ENCODE measurements around the gene UXT. TPM values are rescaled to one million over a fixed set of nuclear protein-coding genes. Genes with fewer than 3 reads are reported as not detected.
A peak's percentile ranks its signal among the peaks of the same experiment; 100 is the strongest.
"Not testable (repeated sequence)": the region's sequence is repeated elsewhere in the genome, so short reads cannot be mapped to it uniquely, and the experiment has no call there.

Gene UXT
- polyA plus RNA-seq, 3 donors: 134 to 213 (median 174) TPM

GRCh38 chrX:47605024-47605423 lies 54.0 kb downstream of the UXT start:
- Histone ChIP-seq H2AFZ (ENCODE audit: insufficient read depth, low read depth, low read length, poor library complexity, severe bottlenecking) (no peak overlapping the region), H3K9ac (ENCODE audit: insufficient read depth, low read length, poor library complexity, severe bottlenecking) (no peak overlapping the region), H3K27ac (ENCODE audit: low read depth in 1 of 2, low read length in 2 of 2) (no peak overlapping the region), H3K9me3 (replicated peaks in 1 of 2; ENCODE audit: control insufficient read depth in 1 of 2, insufficient read depth in 1 of 2, low read length in 2 of 2) (peaks cover 0 to 4% of the 10 kb centered on the region in 2 donors), H3K4me2 (replicated peaks; ENCODE audit: extremely low read depth, low read length, poor library complexity, severe bottlenecking) (no peak overlapping the region), H3K36me3 (replicated peaks in 1 of 2; ENCODE audit: control insufficient read depth in 1 of 2, insufficient read depth in 2 of 2, low read length in 2 of 2) (no peaks in the 10 kb centered on the region), H3K27me3 (ENCODE audit: control insufficient read depth in 2 of 2, insufficient read depth in 2 of 2, low read length in 2 of 2) (no peaks in the 10 kb centered on the region), H3K79me2 (ENCODE audit: insufficient read depth, low read length) (no peaks in the 10 kb centered on the region), H3K4me3 (replicated peaks in 1 of 3; ENCODE audit: low read depth in 2 of 3, low read length in 3 of 3) (no peak overlapping the region), H4K20me1 (ENCODE audit: insufficient read depth, low read length) (no peaks in the 10 kb centered on the region), H3K4me1 (ENCODE audit: control insufficient read depth in 1 of 2, insufficient read depth in 2 of 2, low read length in 2 of 2) (peaks cover 34 to 38% of the 10 kb centered on the region in 2 donors)
- peak; percentile 16 to 55 (median 23) for DNase-seq
- no peaks in the 10 kb centered on the region for H3K36me3 Mint-ChIP-seq
- H3K9me3 Mint-ChIP-seq: peaks cover 0 to 9% (median 4%) of the 10 kb centered on the region in 7 donors
- H3K27me3 Mint-ChIP-seq (ENCODE audit: low read depth in 3 of 3): peaks cover 0 to 5% (median 2%) of the 10 kb centered on the region in 3 donors
- peak overlapping the region in 1 of 7 donors; percentile 51 for H3K27ac Mint-ChIP-seq
- WGBS (ENCODE audit: insufficient coverage): 10% methylated on average over 2 of the region's 9 CpGs
- H3K4me1 Mint-ChIP-seq: peaks cover 29% of the 10 kb centered on the region
- intact Hi-C loops (cut with micrococcal nuclease): no loop called here
- TF ChIP-seq, protein P1, sequence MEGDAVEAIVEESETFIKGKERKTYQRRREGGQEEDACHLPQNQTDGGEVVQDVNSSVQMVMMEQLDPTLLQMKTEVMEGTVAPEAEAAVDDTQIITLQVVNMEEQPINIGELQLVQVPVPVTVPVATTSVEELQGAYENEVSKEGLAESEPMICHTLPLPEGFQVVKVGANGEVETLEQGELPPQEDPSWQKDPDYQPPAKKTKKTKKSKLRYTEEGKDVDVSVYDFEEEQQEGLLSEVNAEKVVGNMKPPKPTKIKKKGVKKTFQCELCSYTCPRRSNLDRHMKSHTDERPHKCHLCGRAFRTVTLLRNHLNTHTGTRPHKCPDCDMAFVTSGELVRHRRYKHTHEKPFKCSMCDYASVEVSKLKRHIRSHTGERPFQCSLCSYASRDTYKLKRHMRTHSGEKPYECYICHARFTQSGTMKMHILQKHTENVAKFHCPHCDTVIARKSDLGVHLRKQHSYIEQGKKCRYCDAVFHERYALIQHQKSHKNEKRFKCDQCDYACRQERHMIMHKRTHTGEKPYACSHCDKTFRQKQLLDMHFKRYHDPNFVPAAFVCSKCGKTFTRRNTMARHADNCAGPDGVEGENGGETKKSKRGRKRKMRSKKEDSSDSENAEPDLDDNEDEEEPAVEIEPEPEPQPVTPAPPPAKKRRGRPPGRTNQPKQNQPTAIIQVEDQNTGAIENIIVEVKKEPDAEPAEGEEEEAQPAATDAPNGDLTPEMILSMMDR (IDR thresholded peaks at IDR 0.05): no peak
- H3K4me3 Mint-ChIP-seq: no peak overlapping the region

GRCh38 chrX:47603125-47603524 lies 55.9 kb downstream of the UXT start:
- H3K9me3 ChIP-seq (replicated peaks in 1 of 2; ENCODE audit: control insufficient read depth in 1 of 2, insufficient read depth in 1 of 2, low read length in 2 of 2); H3K79me2 ChIP-seq (ENCODE audit: insufficient read depth, low read length); H3K27me3 ChIP-seq (ENCODE audit: control insufficient read depth in 2 of 2, insufficient read depth in 2 of 2, low read length in 2 of 2); H4K20me1 ChIP-seq (ENCODE audit: insufficient read depth, low read length); H3K36me3 ChIP-seq (replicated peaks in 1 of 2; ENCODE audit: control insufficient read depth in 1 of 2, insufficient read depth in 2 of 2, low read length in 2 of 2); intact Hi-C loops (cut with micrococcal nuclease); DNase-seq; H3K27ac Mint-ChIP-seq; H3K27me3 Mint-ChIP-seq (ENCODE audit: low read depth in 3 of 3); H3K4me3 Mint-ChIP-seq; H3K4me2 ChIP-seq (replicated peaks; ENCODE audit: extremely low read depth, low read length, poor library complexity, severe bottlenecking); H3K36me3 Mint-ChIP-seq; H3K27ac ChIP-seq (ENCODE audit: low read depth in 1 of 2, low read length in 2 of 2); H2AFZ ChIP-seq (ENCODE audit: insufficient read depth, low read depth, low read length, poor library complexity, severe bottlenecking); H3K9ac ChIP-seq (ENCODE audit: insufficient read depth, low read length, poor library complexity, severe bottlenecking); H3K4me3 ChIP-seq (replicated peaks in 1 of 3; ENCODE audit: low read depth in 2 of 3, low read length in 3 of 3): not testable (repeated sequence)
- H3K4me1 Mint-ChIP-seq: peaks cover 13% of the 10 kb centered on the region
- WGBS (ENCODE audit: insufficient coverage): no CpG with 5 or more reads among the region's 4 CpGs
- peaks cover 16 to 22% of the 10 kb centered on the region in 2 donors for H3K4me1 ChIP-seq (ENCODE audit: control insufficient read depth in 1 of 2, insufficient read depth in 2 of 2, low read length in 2 of 2)
- peaks cover 0 to 13% (median 5%) of the 10 kb centered on the region in 7 donors for H3K9me3 Mint-ChIP-seq

Other genes starting within 250 kb of the UXT start
- gene ZNF41, start 176.0 kb downstream of the UXT start, polyA plus RNA-seq: 1 to 10 TPM; 1.8 to 4.3 (median 3.1) TPM
- gene ARAF, start 98.0 kb downstream of the UXT start, polyA plus RNA-seq: 100 to 1,000 TPM in 1 of 3 donors, 10 to 100 TPM in 2; 49.7 to 105 (median 68.6) TPM
- gene TIMP1, start 76.7 kb downstream of the UXT start, polyA plus RNA-seq: 100 to 1,000 TPM; 591 to 682 (median 632) TPM
- 1 to 10 TPM in 1 of 3 donors, under 1 TPM in 2; 0.11 to 4.0 (median 0.29) TPM for gene SYN1, start 39.3 kb downstream of the UXT start, polyA plus RNA-seq
- gene CFP, start 29.2 kb downstream of the UXT start, polyA plus RNA-seq: 100 to 1,000 TPM; 461 to 498 (median 491) TPM
- 10 to 100 TPM in 2 of 3 donors, 1 to 10 TPM in 1; 9.5 to 11.9 (median 10.7) TPM for gene ELK1, start 8.6 kb downstream of the UXT start, polyA plus RNA-seq
- gene ZNF81, start 177.7 kb upstream of the UXT start, polyA plus RNA-seq: 1 to 10 TPM; 1.7 to 3.4 (median 2.4) TPM

Measured in CD14-positive monocyte (primary cell).